HAP-1 (cell line): ENCODE measurements around the gene MYLK.
"Not testable (repeated sequence)": the region's sequence is repeated elsewhere in the genome, so short reads cannot be mapped to it uniquely, and the experiment has no call there.

Experiments used
- DNase-seq, 2 experiments: peaks; one replicate each; pipeline ENCODE4 v3.0.0-alpha.2; 2016 to 2020; ENCODE audit warnings: low spot score in 2 of 2
- H3K27me3 ChIP-seq: fragments of 250-450 bp; sonication (Bioruptor Pico); 2 replicates; pipeline ENCODE4 v1.5.1; 2020; ENCODE audit warnings: low read depth, mild to moderate bottlenecking, moderate library complexity
- H3K36me3 ChIP-seq: fragments of 250-450 bp; sonication (Bioruptor Pico); replicated peaks from 2 replicates; pipeline ENCODE4 v1.5.1; 2020; ENCODE audit warnings: mild to moderate bottlenecking
- H3K4me1 ChIP-seq: fragments of 250-450 bp; sonication (Bioruptor Pico); 2 replicates; pipeline ENCODE4 v1.5.1; 2020; ENCODE audit warnings: mild to moderate bottlenecking
- H3K4me3 ChIP-seq: fragments of 250-450 bp; sonication (Bioruptor Pico); 2 replicates; pipeline ENCODE4 v1.5.1; 2020; ENCODE audit warnings: mild to moderate bottlenecking, moderate library complexity
- H3K9me3 ChIP-seq: fragments of 250-450 bp; sonication (Bioruptor Pico); 2 replicates; pipeline ENCODE4 v1.5.1; 2020; ENCODE audit warnings: mild to moderate bottlenecking, moderate library complexity
- in situ Hi-C: fragments of 300-500 bp; cut with MboI; formaldehyde crosslinking; loops from 3 replicates; pipeline ENCODE4 v1.14.3; 2020; ENCODE audit warnings: low sequenced_read_pairs, inconsistent platforms, mixed read lengths

Gene MYLK

GRCh38 chr3:123730829-123731228 is 153.3 kb downstream of the MYLK start:
- no peaks in the 10 kb centered on the region for H3K4me1 ChIP-seq
- H3K36me3 ChIP-seq: no peaks in the 10 kb centered on the region
- H3K9me3 ChIP-seq: no peaks in the 10 kb centered on the region
- H3K27me3 ChIP-seq: no peaks in the 10 kb centered on the region
- in situ Hi-C loops: no loop called here
- H3K4me3 ChIP-seq: no peak overlapping the region
- DNase-seq: no peak

GRCh38 chr3:123728991-123729390 is 155.1 kb downstream of the MYLK start:
- Histone ChIP-seq H3K4me1 (no peaks in the 10 kb centered on the region), H3K27me3 (no peaks in the 10 kb centered on the region), H3K4me3 (no peak overlapping the region), H3K9me3 (no peaks in the 10 kb centered on the region), H3K36me3 (no peaks in the 10 kb centered on the region)
- DNase-seq: peak in 1 of 2 experiments; percentile 18
- in situ Hi-C loops: no loop called here

GRCh38 chr3:123728014-123728413 is 156.1 kb downstream of the MYLK start:
- no peak overlapping the region for H3K4me3 ChIP-seq
- in situ Hi-C loops: no loop called here
- H3K36me3 ChIP-seq: no peaks in the 10 kb centered on the region
- no peak for DNase-seq
- H3K27me3 ChIP-seq: no peaks in the 10 kb centered on the region
- no peaks in the 10 kb centered on the region for H3K9me3 ChIP-seq
- H3K4me1 ChIP-seq: no peaks in the 10 kb centered on the region

- H3K9me3 ChIP-seq: no peaks in the 10 kb centered on the region
- no peak for DNase-seq
- H3K36me3 ChIP-seq: no peaks in the 10 kb centered on the region
- no peaks in the 10 kb centered on the region for H3K27me3 ChIP-seq
- no peak overlapping the region for H3K4me3 ChIP-seq
- no peaks in the 10 kb centered on the region for H3K4me1 ChIP-seq
- in situ Hi-C loops: no loop called here
These were observed 158.3 kb downstream of the MYLK start for GRCh38 chr3:123725652-123726400.

- Histone ChIP-seq H3K36me3 (no peaks in the 10 kb centered on the region), H3K9me3 (no peaks in the 10 kb centered on the region)
- in situ Hi-C loops: no loop called here
These were observed 159.8 kb downstream of the MYLK start for GRCh38 chr3:123724306-123724705.

GRCh38 chr3:123723522-123724168 is 160.5 kb downstream of the MYLK start:
- Histone ChIP-seq H3K27me3 (no peaks in the 10 kb centered on the region), H3K9me3 (no peaks in the 10 kb centered on the region), H3K4me3 (no peak overlapping the region), H3K36me3 (no peaks in the 10 kb centered on the region), H3K4me1 (no peaks in the 10 kb centered on the region)
- in situ Hi-C loops: no loop called here
- DNase-seq: peak; percentile 68 to 69

More at GRCh38 chr3:123724306-123724705, 159.8 kb downstream of the MYLK start:
- DNase-seq: no peak
- H3K4me3 ChIP-seq: no peak overlapping the region
- no peaks in the 10 kb centered on the region for H3K27me3 ChIP-seq
- H3K4me1 ChIP-seq: no peaks in the 10 kb centered on the region

GRCh38 chr3:123723070-123723469 is 161.1 kb downstream of the MYLK start:
- in situ Hi-C loops: no loop called here
- Histone ChIP-seq H3K36me3 (no peaks in the 10 kb centered on the region), H3K27me3 (no peaks in the 10 kb centered on the region), H3K9me3 (no peaks in the 10 kb centered on the region), H3K4me3 (no peak overlapping the region), H3K4me1 (no peaks in the 10 kb centered on the region)
- DNase-seq: no peak

GRCh38 chr3:123722456-123722855 is 161.7 kb downstream of the MYLK start:
- no peak overlapping the region for H3K4me3 ChIP-seq
- no peak for DNase-seq
- H3K36me3 ChIP-seq: no peaks in the 10 kb centered on the region
- in situ Hi-C loops: no loop called here
- H3K9me3 ChIP-seq: no peaks in the 10 kb centered on the region
- no peaks in the 10 kb centered on the region for H3K27me3 ChIP-seq
- H3K4me1 ChIP-seq: no peaks in the 10 kb centered on the region

GRCh38 chr3:123722021-123722420 is 162.1 kb downstream of the MYLK start:
- Histone ChIP-seq H3K9me3 (no peaks in the 10 kb centered on the region), H3K4me3 (no peak overlapping the region), H3K4me1 (no peaks in the 10 kb centered on the region), H3K27me3 (no peaks in the 10 kb centered on the region), H3K36me3 (no peaks in the 10 kb centered on the region)
- no peak for DNase-seq
- in situ Hi-C loops: no loop called here

GRCh38 chr3:123721095-123721689 is 162.9 kb downstream of the MYLK start:
- H3K36me3 ChIP-seq, H3K4me1 ChIP-seq, H3K9me3 ChIP-seq, H3K4me3 ChIP-seq, DNase-seq, H3K27me3 ChIP-seq, in situ Hi-C loops: not testable (repeated sequence)

- H3K4me3 ChIP-seq: no peak overlapping the region
- H3K27me3 ChIP-seq: no peaks in the 10 kb centered on the region
- in situ Hi-C loops: no loop called here
- no peaks in the 10 kb centered on the region for H3K9me3 ChIP-seq
- no peak for DNase-seq
- no peaks in the 10 kb centered on the region for H3K4me1 ChIP-seq
- no peaks in the 10 kb centered on the region for H3K36me3 ChIP-seq
These were observed 163.5 kb downstream of the MYLK start for GRCh38 chr3:123720638-123721037.

- Histone ChIP-seq H3K9me3 (no peaks in the 10 kb centered on the region), H3K27me3 (no peaks in the 10 kb centered on the region), H3K36me3 (no peaks in the 10 kb centered on the region), H3K4me1 (no peaks in the 10 kb centered on the region), H3K4me3 (no peak overlapping the region)
- no peak for DNase-seq
- in situ Hi-C loops: loop anchor here (5.0 kb wide), 1 partner anchor 78 kb away; no protein-coding TSS in a partner anchor
These were observed 164.2 kb downstream of the MYLK start for GRCh38 chr3:123719862-123720453.

GRCh38 chr3:123719061-123719756 is 164.9 kb downstream of the MYLK start:
- not testable (repeated sequence) for H3K36me3 ChIP-seq, H3K4me3 ChIP-seq, H3K9me3 ChIP-seq, H3K4me1 ChIP-seq, H3K27me3 ChIP-seq
- in situ Hi-C loops: loop anchor here (5.0 kb wide), 1 partner anchor 77 kb away; no protein-coding TSS in a partner anchor
- DNase-seq: peak; percentile 44 to 82
